ENCODE measurements around the gene HCAR1.
"Not testable (repeated sequence)": the region's sequence is repeated elsewhere in the genome, so short reads cannot be mapped to it uniquely, and the experiment has no call there.

GRCh38 chr12:122701481-122701880, 29.2 kb downstream of the HCAR1 start:
- TF ChIP-seq, protein P1, sequence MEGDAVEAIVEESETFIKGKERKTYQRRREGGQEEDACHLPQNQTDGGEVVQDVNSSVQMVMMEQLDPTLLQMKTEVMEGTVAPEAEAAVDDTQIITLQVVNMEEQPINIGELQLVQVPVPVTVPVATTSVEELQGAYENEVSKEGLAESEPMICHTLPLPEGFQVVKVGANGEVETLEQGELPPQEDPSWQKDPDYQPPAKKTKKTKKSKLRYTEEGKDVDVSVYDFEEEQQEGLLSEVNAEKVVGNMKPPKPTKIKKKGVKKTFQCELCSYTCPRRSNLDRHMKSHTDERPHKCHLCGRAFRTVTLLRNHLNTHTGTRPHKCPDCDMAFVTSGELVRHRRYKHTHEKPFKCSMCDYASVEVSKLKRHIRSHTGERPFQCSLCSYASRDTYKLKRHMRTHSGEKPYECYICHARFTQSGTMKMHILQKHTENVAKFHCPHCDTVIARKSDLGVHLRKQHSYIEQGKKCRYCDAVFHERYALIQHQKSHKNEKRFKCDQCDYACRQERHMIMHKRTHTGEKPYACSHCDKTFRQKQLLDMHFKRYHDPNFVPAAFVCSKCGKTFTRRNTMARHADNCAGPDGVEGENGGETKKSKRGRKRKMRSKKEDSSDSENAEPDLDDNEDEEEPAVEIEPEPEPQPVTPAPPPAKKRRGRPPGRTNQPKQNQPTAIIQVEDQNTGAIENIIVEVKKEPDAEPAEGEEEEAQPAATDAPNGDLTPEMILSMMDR (IDR thresholded peaks at IDR 0.05) = not testable (repeated sequence)
- TF ChIP-seq POLR2A, POLR2AphosphoS5, EP300 (IDR thresholded peaks at IDR 0.05): not testable (repeated sequence)

Measured in suprapubic skin (tissue), 4 donors.